Mucosa of rectum (tissue), 2 donors: ENCODE results near the gene PEX11B.
A peak's percentile ranks its signal among the peaks of the same experiment; 100 is the strongest.
"Not testable (repeated sequence)": the region's sequence is repeated elsewhere in the genome, so short reads cannot be mapped to it uniquely, and the experiment has no call there.

Experiments used
- H3K27ac ChIP-seq, 2 donors: one replicate each; pipeline ENCODE4 v1.7.0; 2013; ENCODE audit warnings: inconsistent platforms in 2 of 2, low read depth in 2 of 2, low read length in 2 of 2
- H3K27me3 ChIP-seq, 2 donors: one replicate each; pipeline ENCODE4 v1.7.0; 2013; ENCODE audit warnings: low read length in 2 of 2; ENCODE audit not compliant: control insufficient read depth in 2 of 2, insufficient read depth in 2 of 2
- H3K36me3 ChIP-seq, 2 donors: one replicate each; pipeline ENCODE4 v1.7.0; 2013; ENCODE audit warnings: low read length in 2 of 2; ENCODE audit not compliant: control insufficient read depth in 2 of 2, insufficient read depth in 2 of 2
- H3K4me1 ChIP-seq, 2 donors: one replicate each; pipeline ENCODE4 v1.7.0; 2013; ENCODE audit warnings: low read length in 2 of 2, mild to moderate bottlenecking in 1 of 2; ENCODE audit not compliant: control insufficient read depth in 2 of 2, insufficient read depth in 2 of 2
- H3K4me3 ChIP-seq, 2 donors: one replicate each; pipeline ENCODE4 v1.7.0; 2013; ENCODE audit warnings: low read length in 2 of 2
- H3K9ac ChIP-seq, 2 donors: one replicate each; pipeline ENCODE4 v1.7.0; 2013; ENCODE audit warnings: low read length in 2 of 2, low read depth in 1 of 2, mild to moderate bottlenecking in 1 of 2
- H3K9me3 ChIP-seq, 2 donors: one replicate each; pipeline ENCODE4 v1.7.0; 2013; ENCODE audit warnings: low read length in 2 of 2; ENCODE audit not compliant: control insufficient read depth in 2 of 2
- donor health status: healthy.
- donor health status: Normal muscosa, but diverticular disease.

Gene PEX11B

GRCh38 chr1:145932522-145933009, 14.0 kb upstream of the PEX11B start:
- not testable (repeated sequence) for H3K27ac ChIP-seq, H3K36me3 ChIP-seq, H3K4me1 ChIP-seq, H3K9me3 ChIP-seq, H3K9ac ChIP-seq, H3K4me3 ChIP-seq, H3K27me3 ChIP-seq

- Histone ChIP-seq H3K4me1 (peaks cover 9 to 14% of the 10 kb centered on the region in 2 donors), H3K4me3 (peak overlapping the region; percentile 71 to 97), H3K27me3 (no peaks in the 10 kb centered on the region), H3K36me3 (peaks cover 7 to 10% of the 10 kb centered on the region in 2 donors), H3K9ac (peak overlapping the region; percentile 81 to 84), H3K27ac (peak overlapping the region; percentile 88 to 90), H3K9me3 (no peaks in the 10 kb centered on the region)
Measured at GRCh38 chr1:145927916-145928643, 9.6 kb upstream of the PEX11B start.

- H3K27me3 ChIP-seq = no peaks in the 10 kb centered on the region
- peak within 1 kb of the TSS; percentile 88 to 90 for H3K27ac ChIP-seq
- H3K4me1 ChIP-seq = peaks cover 9 to 14% of the 10 kb centered on the region in 2 donors
- H3K4me3 ChIP-seq = peak within 1 kb of the TSS; percentile 71 to 97
- H3K36me3 ChIP-seq = peaks cover 7 to 10% of the 10 kb centered on the region in 2 donors
- peak within 1 kb of the TSS; percentile 81 to 84 for H3K9ac ChIP-seq
- no peaks in the 10 kb centered on the region for H3K9me3 ChIP-seq
Measured at GRCh38 chr1:145927063-145927886, 8.8 kb upstream of the PEX11B start, which contains the start of gene RBM8A. Gene RBM8A (minus strand): TSS chr1:145927484. CDS start chr1:145927426, 58 bp downstream.

GRCh38 chr1:145926686-145927062, 8.2 kb upstream of the PEX11B start:
- peak overlapping the region; percentile 81 to 84 for H3K9ac ChIP-seq
- no peaks in the 10 kb centered on the region for H3K27me3 ChIP-seq

GRCh38 chr1:145922266-145922665, 3.7 kb upstream of the PEX11B start:
- H3K36me3 ChIP-seq = peaks cover 7 to 10% of the 10 kb centered on the region in 2 donors
- no peaks in the 10 kb centered on the region for H3K9me3 ChIP-seq
- peaks cover 28 to 31% of the 10 kb centered on the region in 2 donors for H3K4me1 ChIP-seq
- no peak overlapping the region for H3K9ac ChIP-seq
- no peak overlapping the region for H3K27ac ChIP-seq
- H3K4me3 ChIP-seq = no peak overlapping the region
- no peaks in the 10 kb centered on the region for H3K27me3 ChIP-seq

More at GRCh38 chr1:145926686-145927062, 8.2 kb upstream of the PEX11B start:
- Histone ChIP-seq H3K36me3 (peaks cover 7 to 10% of the 10 kb centered on the region in 2 donors), H3K9me3 (no peaks in the 10 kb centered on the region), H3K4me3 (peak overlapping the region; percentile 71 to 97), H3K27ac (peak overlapping the region; percentile 88 to 90), H3K4me1 (peaks cover 9 to 14% of the 10 kb centered on the region in 2 donors)

- H3K27ac ChIP-seq, H3K9ac ChIP-seq, H3K4me3 ChIP-seq, H3K36me3 ChIP-seq, H3K27me3 ChIP-seq, H3K9me3 ChIP-seq: not testable (repeated sequence)
- peaks cover 20 to 22% of the 10 kb centered on the region in 2 donors for H3K4me1 ChIP-seq
Measured at GRCh38 chr1:145920297-145920696, 1.8 kb upstream of the PEX11B start.

- H3K27me3 ChIP-seq = no peaks in the 10 kb centered on the region
- peak overlapping the region; percentile 88 to 98 for H3K4me3 ChIP-seq
- peaks cover 20 to 22% of the 10 kb centered on the region in 2 donors for H3K4me1 ChIP-seq
- H3K9me3 ChIP-seq = no peaks in the 10 kb centered on the region
- peak overlapping the region; percentile 90 to 94 for H3K27ac ChIP-seq
- peak overlapping the region; percentile 83 to 85 for H3K9ac ChIP-seq
- H3K36me3 ChIP-seq = peaks cover 0 to 14% of the 10 kb centered on the region in 2 donors
Measured at GRCh38 chr1:145918992-145919939, 749 bp upstream of the PEX11B start.

GRCh38 chr1:145917595-145917994, 922 bp downstream of the PEX11B start:
- H3K27ac ChIP-seq = peak overlapping the region in 1 of 2 donors; percentile 94
- no peaks in the 10 kb centered on the region for H3K27me3 ChIP-seq
- H3K4me3 ChIP-seq = peak overlapping the region; percentile 88 to 98
- peaks cover 0 to 18% of the 10 kb centered on the region in 2 donors for H3K36me3 ChIP-seq
- peaks cover 20 to 22% of the 10 kb centered on the region in 2 donors for H3K4me1 ChIP-seq
- H3K9ac ChIP-seq = peak overlapping the region; percentile 85 to 95
- H3K9me3 ChIP-seq = no peaks in the 10 kb centered on the region

- Histone ChIP-seq H3K4me1 (peaks cover 20 to 22% of the 10 kb centered on the region in 2 donors), H3K27me3 (no peaks in the 10 kb centered on the region), H3K9me3 (no peaks in the 10 kb centered on the region), H3K27ac (no peak overlapping the region), H3K4me3 (no peak overlapping the region), H3K36me3 (peaks cover 7 to 26% of the 10 kb centered on the region in 2 donors), H3K9ac (no peak overlapping the region)
Measured at GRCh38 chr1:145916745-145917144, 1.8 kb downstream of the PEX11B start.
